HepG2 (cell line): ENCODE data around the gene SMTN. TPM values are rescaled to one million over a fixed set of nuclear protein-coding genes. Genes with fewer than 3 reads are reported as not detected.

Experiments
- ATF1 ChIP-seq: IDR thresholded peaks from 2 replicates; pipeline ENCODE4 v1.6.1; 2016; ENCODE audit warnings: mild to moderate bottlenecking, control low read depth
- CHD2 ChIP-seq: IDR thresholded peaks from 2 replicates; pipeline ENCODE4 v1.6.1; 2011; ENCODE audit warnings: low read depth, low read length, improper control_type of control experiment
- DBP ChIP-seq: sonication (generic); formaldehyde crosslinking; IDR thresholded peaks from 2 replicates; pipeline ENCODE4 v1.4.0; 2020; ENCODE audit warnings: missing genetic modification reagents; ENCODE audit errors: not compliant biosample characterization
- DMAP1 ChIP-seq: IDR thresholded peaks from 2 replicates; pipeline ENCODE4 v1.6.1; 2016
- FOSL1 ChIP-seq: sonication (generic); formaldehyde crosslinking; IDR thresholded peaks from 2 replicates; pipeline ENCODE4 v1.9.0; 2021; ENCODE audit warnings: missing genetic modification reagents, borderline replicate concordance
- FOXA1 ChIP-seq, 2 experiments: fragments of 450-650 bp in 1 of 2; sonication (generic) in 1 of 2; formaldehyde crosslinking in 1 of 2; IDR thresholded peaks; 2 replicates each; pipeline versions ENCODE4 v1.4.0 to v1.6.1; 2016 to 2020; ENCODE audit warnings: missing genetic modification reagents in 1 of 2
- HMGA1 ChIP-seq: sonication (generic); formaldehyde crosslinking; conservative IDR thresholded peaks from 2 replicates; pipeline ENCODE4 v1.4.0; 2020; ENCODE audit warnings: missing genetic modification reagents
- HNRNPL ChIP-seq: fragments of 200-400 bp; formaldehyde crosslinking; IDR thresholded peaks from 2 replicates; pipeline ENCODE4 v1.6.1; 2017; ENCODE audit warnings: mild to moderate bottlenecking, low read depth, low read length
- IKZF1 ChIP-seq: fragments of 450-650 bp; IDR thresholded peaks from 2 replicates; pipeline ENCODE4 v1.7.1; 2016
- JUND ChIP-seq: sonication (generic); formaldehyde crosslinking; IDR thresholded peaks from 2 replicates; pipeline ENCODE4 v1.8.0; 2022; ENCODE audit warnings: mild to moderate bottlenecking, missing genetic modification reagents
- NR2F6 ChIP-seq, 2 experiments: IDR thresholded peaks; 2 replicates each; pipeline ENCODE4 v1.6.1; 2016; ENCODE audit warnings: antibody characterized with exemption in 1 of 2, mild to moderate bottlenecking in 1 of 2
- POGZ ChIP-seq: sonication (generic); formaldehyde crosslinking; IDR thresholded peaks from 2 replicates; pipeline ENCODE4 v1.4.0; 2020; ENCODE audit warnings: mild to moderate bottlenecking, missing genetic modification reagents
- PRPF4 ChIP-seq: fragments of 200-400 bp; formaldehyde crosslinking; IDR thresholded peaks from 2 replicates; pipeline ENCODE4 v1.6.1; 2016; ENCODE audit warnings: low read length, low read depth; ENCODE audit not compliant: poor library complexity, severe bottlenecking
- SRSF1 ChIP-seq: fragments of 200-400 bp; formaldehyde crosslinking; optimal IDR thresholded peaks from 2 replicates; pipeline ENCODE3; 2017; ENCODE audit warnings: mild to moderate bottlenecking, low read depth, low read length, moderate library complexity
- TARDBP ChIP-seq: sonication (generic); formaldehyde crosslinking; IDR thresholded peaks from 2 replicates; pipeline ENCODE4 v1.8.0; 2022; ENCODE audit warnings: mild to moderate bottlenecking, missing genetic modification reagents
- YY1 ChIP-seq: IDR thresholded peaks from 2 replicates; pipeline ENCODE4 v1.6.1; 2011; ENCODE audit warnings: low read length, low read depth, moderate library complexity, mild to moderate bottlenecking; ENCODE audit not compliant: insufficient read depth, insufficient replicate concordance
- ZFP62 ChIP-seq: sonication (generic); formaldehyde crosslinking; IDR thresholded peaks from 2 replicates; pipeline ENCODE4 v1.4.0; 2020; ENCODE audit warnings: missing genetic modification reagents
- ZFY ChIP-seq: sonication (generic); formaldehyde crosslinking; IDR thresholded peaks from 2 replicates; pipeline ENCODE4 v1.4.0; 2020; ENCODE audit warnings: missing genetic modification reagents
- ZNF282 ChIP-seq: fragments of 450-650 bp; IDR thresholded peaks from 2 replicates; pipeline ENCODE4 v1.6.1; 2018; ENCODE audit not compliant: partially characterized antibody
- ZNF557 ChIP-seq: sonication (generic); formaldehyde crosslinking; IDR thresholded peaks from 2 replicates; pipeline ENCODE4 v1.4.0; 2020; ENCODE audit warnings: missing genetic modification reagents
- ZNF775 ChIP-seq: sonication (generic); formaldehyde crosslinking; IDR thresholded peaks from 2 replicates; pipeline ENCODE4 v1.4.0; 2020; ENCODE audit warnings: missing genetic modification reagents, mild to moderate bottlenecking, moderate library complexity, borderline replicate concordance
- ZNF879 ChIP-seq: sonication (generic); formaldehyde crosslinking; IDR thresholded peaks from 2 replicates; pipeline ENCODE4 v1.8.1; 2023; ENCODE audit warnings: missing genetic modification reagents
- ZSCAN25 ChIP-seq: sonication (generic); formaldehyde crosslinking; IDR thresholded peaks from 2 replicates; pipeline ENCODE4 v1.8.0; 2022; ENCODE audit warnings: mild to moderate bottlenecking, missing genetic modification reagents
- polyA plus RNA-seq, 8 experiments: library from polyadenylated mRNA; depleted of rRNA in 3 of 8; stranded (reverse) in 7 of 8; unstranded in 1 of 8; fragments of >200 nt; fragmentation: Illumina TruSeq in 4 of 8; extraction: Trizol in 4 of 8; gene quantifications; 2 replicates each; pipeline versions ENCODE4 v1.2.1 to v1.2.3, GENCODE V29; 2011 to 2016; ENCODE audit warnings: low read depth in 4 of 8, missing spikeins in 1 of 8, mixed read lengths in 1 of 8; ENCODE audit not compliant: insufficient read depth in 1 of 8
- total RNA-seq, 5 experiments: library from RNA; depleted of rRNA; stranded (reverse); fragments of >200 nt; fragmentation: Illumina TruSeq; extraction: Trizol; gene quantifications; 2 replicates each; pipeline ENCODE4 v1.2.3, GENCODE V29; 2016; ENCODE audit warnings: low read depth in 1 of 5
- TF ChIP-seq, protein P1 (sequence below): sonication (generic); formaldehyde crosslinking; IDR thresholded peaks from 2 replicates; pipeline ENCODE4 v1.4.0; 2020; ENCODE audit warnings: missing genetic modification reagents
- TF ChIP-seq, protein P2 (sequence below): sonication (generic); formaldehyde crosslinking; IDR thresholded peaks from 2 replicates; pipeline ENCODE4 v1.4.0; 2020; ENCODE audit warnings: mild to moderate bottlenecking, missing genetic modification reagents
- TF ChIP-seq, protein P3 (sequence below): sonication (generic); formaldehyde crosslinking; IDR thresholded peaks from 2 replicates; pipeline ENCODE4; 2020; ENCODE audit warnings: missing genetic modification reagents, mild to moderate bottlenecking, borderline replicate concordance

The SMTN gene
- total and polyA plus RNA-seq, 2 of the 13 experiments (the other 11 are each of a cell fraction or from before 2014, with no cell fraction given): 14.7 to 26.1 TPM

GRCh38 chr22:31102441-31103081, 21.4 kb downstream of the SMTN start (continued):
- TF ChIP-seq, protein P1, sequence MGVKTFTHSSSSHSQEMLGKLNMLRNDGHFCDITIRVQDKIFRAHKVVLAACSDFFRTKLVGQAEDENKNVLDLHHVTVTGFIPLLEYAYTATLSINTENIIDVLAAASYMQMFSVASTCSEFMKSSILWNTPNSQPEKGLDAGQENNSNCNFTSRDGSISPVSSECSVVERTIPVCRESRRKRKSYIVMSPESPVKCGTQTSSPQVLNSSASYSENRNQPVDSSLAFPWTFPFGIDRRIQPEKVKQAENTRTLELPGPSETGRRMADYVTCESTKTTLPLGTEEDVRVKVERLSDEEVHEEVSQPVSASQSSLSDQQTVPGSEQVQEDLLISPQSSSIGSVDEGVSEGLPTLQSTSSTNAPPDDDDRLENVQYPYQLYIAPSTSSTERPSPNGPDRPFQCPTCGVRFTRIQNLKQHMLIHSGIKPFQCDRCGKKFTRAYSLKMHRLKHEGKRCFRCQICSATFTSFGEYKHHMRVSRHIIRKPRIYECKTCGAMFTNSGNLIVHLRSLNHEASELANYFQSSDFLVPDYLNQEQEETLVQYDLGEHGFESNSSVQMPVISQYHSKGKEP (CRISPR knock-in tag): no peak
- TF ChIP-seq DMAP1 (CRISPR knock-in tag) (no peak), DBP (no peak), ZFP62 (no peak), ZNF282 (no peak), ATF1 (CRISPR knock-in tag) (no peak), JUND (CRISPR knock-in tag) (peak; percentile 88), HNRNPL (no peak), NR2F6 (IDR thresholded peaks at IDR 0.05) (peak; percentile 25; the same call in 1 of the 2 replicates), NR2F6 (CRISPR knock-in tag; IDR thresholded peaks at IDR 0.05) (no peak; the same call in 1 of the 2 replicates), PRPF4 (no peak), FOXA1 (IDR thresholded peaks at IDR 0.05) (0 out of 2 replicates have a peak, but pooled peaks have one; percentile 10), FOXA1 (CRISPR knock-in tag; IDR thresholded peaks at IDR 0.05) (peak; percentile 82), HMGA1 (no peak), POGZ (peak; percentile 25; the same call in 1 of the 2 replicates), ZNF557 (CRISPR knock-in tag) (no peak), ZNF879 (CRISPR knock-in tag) (no peak), ZSCAN25 (CRISPR knock-in tag) (no peak), CHD2 (no peak), ZNF775 (CRISPR knock-in tag) (no peak), SRSF1 (no peak), YY1 (no peak), ZFY (no peak; the same call in 1 of the 2 replicates), FOSL1 (CRISPR knock-in tag) (peak; percentile 91), IKZF1 (no peak), TARDBP (CRISPR knock-in tag) (no peak)
- TF ChIP-seq, protein P2, sequence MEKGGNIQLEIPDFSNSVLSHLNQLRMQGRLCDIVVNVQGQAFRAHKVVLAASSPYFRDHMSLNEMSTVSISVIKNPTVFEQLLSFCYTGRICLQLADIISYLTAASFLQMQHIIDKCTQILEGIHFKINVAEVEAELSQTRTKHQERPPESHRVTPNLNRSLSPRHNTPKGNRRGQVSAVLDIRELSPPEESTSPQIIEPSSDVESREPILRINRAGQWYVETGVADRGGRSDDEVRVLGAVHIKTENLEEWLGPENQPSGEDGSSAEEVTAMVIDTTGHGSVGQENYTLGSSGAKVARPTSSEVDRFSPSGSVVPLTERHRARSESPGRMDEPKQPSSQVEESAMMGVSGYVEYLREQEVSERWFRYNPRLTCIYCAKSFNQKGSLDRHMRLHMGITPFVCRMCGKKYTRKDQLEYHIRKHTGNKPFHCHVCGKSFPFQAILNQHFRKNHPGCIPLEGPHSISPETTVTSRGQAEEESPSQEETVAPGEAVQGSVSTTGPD (CRISPR knock-in tag): no peak
- TF ChIP-seq, protein P3, sequence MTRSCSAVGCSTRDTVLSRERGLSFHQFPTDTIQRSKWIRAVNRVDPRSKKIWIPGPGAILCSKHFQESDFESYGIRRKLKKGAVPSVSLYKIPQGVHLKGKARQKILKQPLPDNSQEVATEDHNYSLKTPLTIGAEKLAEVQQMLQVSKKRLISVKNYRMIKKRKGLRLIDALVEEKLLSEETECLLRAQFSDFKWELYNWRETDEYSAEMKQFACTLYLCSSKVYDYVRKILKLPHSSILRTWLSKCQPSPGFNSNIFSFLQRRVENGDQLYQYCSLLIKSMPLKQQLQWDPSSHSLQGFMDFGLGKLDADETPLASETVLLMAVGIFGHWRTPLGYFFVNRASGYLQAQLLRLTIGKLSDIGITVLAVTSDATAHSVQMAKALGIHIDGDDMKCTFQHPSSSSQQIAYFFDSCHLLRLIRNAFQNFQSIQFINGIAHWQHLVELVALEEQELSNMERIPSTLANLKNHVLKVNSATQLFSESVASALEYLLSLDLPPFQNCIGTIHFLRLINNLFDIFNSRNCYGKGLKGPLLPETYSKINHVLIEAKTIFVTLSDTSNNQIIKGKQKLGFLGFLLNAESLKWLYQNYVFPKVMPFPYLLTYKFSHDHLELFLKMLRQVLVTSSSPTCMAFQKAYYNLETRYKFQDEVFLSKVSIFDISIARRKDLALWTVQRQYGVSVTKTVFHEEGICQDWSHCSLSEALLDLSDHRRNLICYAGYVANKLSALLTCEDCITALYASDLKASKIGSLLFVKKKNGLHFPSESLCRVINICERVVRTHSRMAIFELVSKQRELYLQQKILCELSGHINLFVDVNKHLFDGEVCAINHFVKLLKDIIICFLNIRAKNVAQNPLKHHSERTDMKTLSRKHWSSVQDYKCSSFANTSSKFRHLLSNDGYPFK: no peak
